Astrocyte of the spinal cord (primary cell): ENCODE results near the gene PEF1.

ENCODE experiments used
- DNase-seq: peaks from one replicate; pipeline ENCODE4 v3.0.0; 2011; ENCODE audit warnings: low read depth, low spot score
- H3K4me3 ChIP-seq: 2 replicates; pipeline ENCODE4 v1.5.1; 2011; ENCODE audit warnings: low read depth, mild to moderate bottlenecking, low read length, moderate library complexity
- in situ Hi-C: cut with HindIII; loops from 2 replicates; pipeline ENCODE4 v1.10.0; 2017; ENCODE audit warnings: low sequenced_read_pairs
- TF ChIP-seq, protein P1 (sequence below): IDR thresholded peaks from 2 replicates; pipeline ENCODE4 v1.5.1; 2012; ENCODE audit warnings: low read depth, mild to moderate bottlenecking, low read length, inconsistent platforms

PEF1 gene

GRCh38 chr1:31583082-31583994, 61.3 kb downstream of the PEF1 start:
- in situ Hi-C loops = no loop called here
- TF ChIP-seq, protein P1, sequence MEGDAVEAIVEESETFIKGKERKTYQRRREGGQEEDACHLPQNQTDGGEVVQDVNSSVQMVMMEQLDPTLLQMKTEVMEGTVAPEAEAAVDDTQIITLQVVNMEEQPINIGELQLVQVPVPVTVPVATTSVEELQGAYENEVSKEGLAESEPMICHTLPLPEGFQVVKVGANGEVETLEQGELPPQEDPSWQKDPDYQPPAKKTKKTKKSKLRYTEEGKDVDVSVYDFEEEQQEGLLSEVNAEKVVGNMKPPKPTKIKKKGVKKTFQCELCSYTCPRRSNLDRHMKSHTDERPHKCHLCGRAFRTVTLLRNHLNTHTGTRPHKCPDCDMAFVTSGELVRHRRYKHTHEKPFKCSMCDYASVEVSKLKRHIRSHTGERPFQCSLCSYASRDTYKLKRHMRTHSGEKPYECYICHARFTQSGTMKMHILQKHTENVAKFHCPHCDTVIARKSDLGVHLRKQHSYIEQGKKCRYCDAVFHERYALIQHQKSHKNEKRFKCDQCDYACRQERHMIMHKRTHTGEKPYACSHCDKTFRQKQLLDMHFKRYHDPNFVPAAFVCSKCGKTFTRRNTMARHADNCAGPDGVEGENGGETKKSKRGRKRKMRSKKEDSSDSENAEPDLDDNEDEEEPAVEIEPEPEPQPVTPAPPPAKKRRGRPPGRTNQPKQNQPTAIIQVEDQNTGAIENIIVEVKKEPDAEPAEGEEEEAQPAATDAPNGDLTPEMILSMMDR = no peak

DNA sequence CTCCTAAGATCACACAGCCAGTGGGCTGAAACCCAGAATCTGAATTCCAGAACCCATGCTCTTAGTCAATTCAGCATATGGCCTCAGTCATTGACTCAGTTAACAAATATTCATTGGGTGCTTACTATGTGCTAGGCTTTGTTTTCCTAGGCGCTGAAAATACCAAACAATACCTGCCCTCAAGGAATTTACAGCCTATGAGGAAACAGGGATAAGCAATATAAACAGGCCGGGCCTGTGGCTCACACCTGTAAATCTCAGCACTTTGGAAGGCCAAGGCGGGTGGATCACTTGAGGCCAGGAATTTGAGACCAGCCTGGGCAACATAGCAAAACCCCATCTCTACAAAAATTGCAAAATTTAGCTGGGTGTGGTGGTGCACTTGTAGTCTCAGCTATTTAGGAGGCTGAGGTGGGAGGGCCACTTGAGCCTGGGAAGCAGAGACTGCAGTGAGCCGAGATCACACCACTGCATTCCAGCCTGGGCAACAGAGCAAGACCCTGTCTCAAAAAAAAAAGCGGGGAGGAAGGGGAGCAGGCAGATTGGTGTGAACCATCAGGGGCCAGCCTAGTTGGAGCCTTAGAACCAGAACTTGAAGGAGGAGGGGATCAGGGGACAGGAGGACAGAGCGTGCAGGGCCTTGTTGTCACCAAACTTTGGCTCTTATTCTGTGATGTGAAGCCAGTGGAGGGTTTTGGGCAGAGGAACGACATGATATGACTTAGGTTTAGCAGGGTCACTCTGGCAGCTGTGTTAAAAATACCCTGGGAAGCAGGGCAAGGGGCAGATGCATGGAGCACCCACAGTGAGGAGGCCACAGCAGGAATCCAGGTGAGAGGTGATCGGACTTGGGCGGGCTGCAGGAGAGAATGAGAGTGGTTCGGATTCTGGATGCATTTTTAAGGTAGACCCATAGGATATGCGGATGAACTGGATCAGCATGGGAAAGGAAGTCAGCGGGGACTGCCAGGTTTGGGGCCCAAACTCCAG, 62.6 kb downstream of the PEF1 start:
- in situ Hi-C loops = no loop called here
- TF ChIP-seq, protein P1 = no peak
- no peak overlapping the region for H3K4me3 ChIP-seq
- no peak for DNase-seq

More at GRCh38 chr1:31583082-31583994, 61.3 kb downstream of the PEF1 start:
- H3K4me3 ChIP-seq = no peak overlapping the region
- no peak for DNase-seq

DNA sequence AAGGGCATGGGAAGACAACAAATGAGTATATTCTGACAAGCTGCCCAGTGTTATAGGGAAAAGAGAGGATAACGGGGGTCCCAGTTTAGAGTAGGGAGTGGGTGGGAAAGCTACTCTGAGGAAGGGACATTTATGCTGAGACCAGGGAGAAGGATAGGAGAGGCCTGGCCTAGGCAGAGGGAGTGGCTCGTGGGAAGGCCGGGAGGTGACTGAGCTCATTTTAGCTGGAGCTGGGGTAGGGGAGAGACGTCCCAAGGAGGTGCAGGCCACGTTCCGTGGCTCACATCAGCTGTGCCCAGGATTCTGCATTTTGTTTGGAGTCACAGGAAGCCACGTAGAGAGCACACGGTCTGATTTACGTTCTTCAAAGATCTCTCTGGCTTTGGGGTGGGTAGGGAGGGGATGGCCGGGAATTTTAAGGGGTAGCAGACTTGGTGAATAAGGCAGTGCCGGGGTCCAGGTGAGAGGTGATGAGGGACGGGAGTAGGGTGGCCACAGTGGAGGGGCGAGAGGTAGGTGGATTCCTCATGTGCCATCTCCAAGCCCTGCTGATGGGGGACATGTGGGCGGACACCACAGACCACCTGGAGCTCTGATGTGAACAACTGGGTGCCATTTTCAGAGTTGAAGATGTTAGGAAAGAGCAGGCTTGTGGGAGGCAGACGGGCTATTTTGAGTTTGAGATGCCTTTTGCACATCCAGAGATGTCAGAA, 63.6 kb downstream of the PEF1 start:
- TF ChIP-seq, protein P1 = no peak
- no peak for DNase-seq
- H3K4me3 ChIP-seq = no peak overlapping the region
- in situ Hi-C loops = no loop called here

- no peak overlapping the region for H3K4me3 ChIP-seq
- in situ Hi-C loops = no loop called here
- DNase-seq = no peak
- TF ChIP-seq, protein P1 = no peak
Observed at GRCh38 chr1:31580513-31580870, 64.2 kb downstream of the PEF1 start.
